ENCODE results near the gene HPSE2. TPM values are rescaled to one million over a fixed set of nuclear protein-coding genes. Genes with fewer than 3 reads are reported as not detected.

HPSE2 gene
- total RNA-seq, 4 donors from 2014 or later = 32.3 to 70.0 (median 43.6) TPM

DNA sequence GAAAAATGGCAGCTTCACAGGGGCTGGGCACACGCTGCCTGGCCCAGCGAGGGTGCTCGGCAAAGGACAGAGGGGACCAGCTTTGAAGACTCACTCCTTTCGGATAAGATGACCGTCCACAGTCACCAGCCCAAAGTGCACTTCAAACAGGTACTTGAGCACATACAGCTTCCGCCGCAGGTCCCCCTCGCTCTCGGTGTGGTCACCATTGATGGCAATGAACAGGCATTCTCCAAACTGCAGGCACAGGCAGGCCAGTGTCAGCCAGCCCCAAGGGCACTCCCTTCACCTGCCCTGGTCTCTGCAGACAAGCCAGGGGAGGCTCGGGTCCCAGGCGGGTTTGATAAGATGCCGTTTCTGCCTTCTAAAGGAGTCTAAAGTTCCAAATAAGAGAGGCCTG is 800.5 kb downstream of the HPSE2 start:
- H3K27me3 ChIP-seq = no peaks in the 10 kb centered on the region

GRCh38 chr10:98433881-98434732 is 801.5 kb downstream of the HPSE2 start:
- H3K36me3 ChIP-seq = peaks cover 62 to 94% (median 78%) of the 10 kb centered on the region in 4 donors
- H3K27me3 ChIP-seq = no peaks in the 10 kb centered on the region
- DNase-seq (ENCODE audit: extremely low spot score) = no peak
- intact Hi-C loops (cut with DNase I) = no loop called here
- 88% methylated on average over 14 of the region's 21 CpGs for WGBS
- H3K9me3 ChIP-seq = no peaks in the 10 kb centered on the region
- no peak overlapping the region for H3K27ac ChIP-seq (replicated peaks in 1 of 4)
- TF ChIP-seq POLR2A (IDR thresholded peaks at IDR 0.05; ENCODE audit: low read depth) (no peak), EP300 (IDR thresholded peaks at IDR 0.05) (no peak), POLR2AphosphoS5 (IDR thresholded peaks at IDR 0.05) (no peak)
- TF ChIP-seq, protein P1, sequence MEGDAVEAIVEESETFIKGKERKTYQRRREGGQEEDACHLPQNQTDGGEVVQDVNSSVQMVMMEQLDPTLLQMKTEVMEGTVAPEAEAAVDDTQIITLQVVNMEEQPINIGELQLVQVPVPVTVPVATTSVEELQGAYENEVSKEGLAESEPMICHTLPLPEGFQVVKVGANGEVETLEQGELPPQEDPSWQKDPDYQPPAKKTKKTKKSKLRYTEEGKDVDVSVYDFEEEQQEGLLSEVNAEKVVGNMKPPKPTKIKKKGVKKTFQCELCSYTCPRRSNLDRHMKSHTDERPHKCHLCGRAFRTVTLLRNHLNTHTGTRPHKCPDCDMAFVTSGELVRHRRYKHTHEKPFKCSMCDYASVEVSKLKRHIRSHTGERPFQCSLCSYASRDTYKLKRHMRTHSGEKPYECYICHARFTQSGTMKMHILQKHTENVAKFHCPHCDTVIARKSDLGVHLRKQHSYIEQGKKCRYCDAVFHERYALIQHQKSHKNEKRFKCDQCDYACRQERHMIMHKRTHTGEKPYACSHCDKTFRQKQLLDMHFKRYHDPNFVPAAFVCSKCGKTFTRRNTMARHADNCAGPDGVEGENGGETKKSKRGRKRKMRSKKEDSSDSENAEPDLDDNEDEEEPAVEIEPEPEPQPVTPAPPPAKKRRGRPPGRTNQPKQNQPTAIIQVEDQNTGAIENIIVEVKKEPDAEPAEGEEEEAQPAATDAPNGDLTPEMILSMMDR (IDR thresholded peaks at IDR 0.05) = no peak
- peaks cover 0 to 4% (median 0%) of the 10 kb centered on the region in 4 donors for H3K4me1 ChIP-seq
- H3K4me3 ChIP-seq = no peak overlapping the region

More for the DNA sequence above, 800.5 kb downstream of the HPSE2 start:
- intact Hi-C loops (cut with DNase I) = no loop called here
- Histone ChIP-seq H3K9me3 (no peaks in the 10 kb centered on the region), H3K27ac (replicated peaks in 1 of 4) (no peak overlapping the region), H3K4me1 (peaks cover 0 to 4% (median 0%) of the 10 kb centered on the region in 4 donors), H3K36me3 (peaks cover 55 to 94% (median 75%) of the 10 kb centered on the region in 4 donors), H3K4me3 (no peak overlapping the region)
- 100% methylated on average over 3 of the region's 12 CpGs for WGBS
- no peak for TF ChIP-seq POLR2A (IDR thresholded peaks at IDR 0.05; ENCODE audit: low read depth)
- TF ChIP-seq EP300 (IDR thresholded peaks at IDR 0.05) = no peak
- TF ChIP-seq, protein P1 (IDR thresholded peaks at IDR 0.05) = no peak
- no peak for TF ChIP-seq POLR2AphosphoS5 (IDR thresholded peaks at IDR 0.05)
- DNase-seq (ENCODE audit: extremely low spot score) = no peak

DNA sequence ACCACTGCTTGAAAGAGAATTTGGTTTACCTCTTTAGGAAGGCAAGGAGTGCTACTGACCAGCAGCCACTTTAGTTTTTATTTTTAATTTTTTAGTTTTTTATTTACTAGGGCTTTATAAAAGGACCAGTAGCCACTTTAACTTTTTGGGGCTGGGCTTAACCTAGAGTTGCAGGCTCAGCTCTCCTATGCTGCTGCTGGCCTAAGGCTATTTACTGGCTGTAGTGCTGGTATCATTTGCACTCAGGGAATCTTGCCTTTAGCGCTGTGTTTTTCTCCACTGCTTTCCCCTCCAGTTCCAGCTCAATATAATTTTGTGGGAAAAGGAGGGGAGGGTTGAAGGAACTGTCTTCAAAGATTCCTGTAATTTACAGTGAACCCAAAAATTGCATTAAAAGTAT is 802.3 kb downstream of the HPSE2 start:
- no peak overlapping the region for H3K4me3 ChIP-seq
- peaks cover 63 to 91% (median 78%) of the 10 kb centered on the region in 4 donors for H3K36me3 ChIP-seq
- TF ChIP-seq EP300 (IDR thresholded peaks at IDR 0.05) (no peak), POLR2AphosphoS5 (IDR thresholded peaks at IDR 0.05) (no peak), POLR2A (IDR thresholded peaks at IDR 0.05; ENCODE audit: low read depth) (no peak)
- TF ChIP-seq, protein P1 (IDR thresholded peaks at IDR 0.05) = no peak
- 100% methylated on average over 1 of the region's 1 CpG for WGBS
- no peak overlapping the region for H3K27ac ChIP-seq (replicated peaks in 1 of 4)
- intact Hi-C loops (cut with DNase I) = no loop called here
- H3K9me3 ChIP-seq = no peaks in the 10 kb centered on the region
- H3K27me3 ChIP-seq = no peaks in the 10 kb centered on the region
- peaks cover 0 to 4% (median 0%) of the 10 kb centered on the region in 4 donors for H3K4me1 ChIP-seq
- DNase-seq (ENCODE audit: extremely low spot score) = no peak

GRCh38 chr10:98432330-98432729 is 803.3 kb downstream of the HPSE2 start:
- TF ChIP-seq POLR2AphosphoS5 (IDR thresholded peaks at IDR 0.05) = no peak
- no peak for TF ChIP-seq EP300 (IDR thresholded peaks at IDR 0.05)
- TF ChIP-seq, protein P1 (IDR thresholded peaks at IDR 0.05) = no peak
- no peak for TF ChIP-seq POLR2A (IDR thresholded peaks at IDR 0.05; ENCODE audit: low read depth)
- H3K27ac ChIP-seq (replicated peaks in 1 of 4) = no peak overlapping the region
- H3K36me3 ChIP-seq = peaks cover 64 to 93% (median 84%) of the 10 kb centered on the region in 4 donors
- H3K9me3 ChIP-seq = no peaks in the 10 kb centered on the region
- intact Hi-C loops (cut with DNase I) = no loop called here
- no peak for DNase-seq (ENCODE audit: extremely low spot score)
- WGBS = 100% methylated on average over 1 of the region's 1 CpG
- no peaks in the 10 kb centered on the region for H3K27me3 ChIP-seq
- no peak overlapping the region for H3K4me3 ChIP-seq
- H3K4me1 ChIP-seq = peaks cover 0 to 4% (median 0%) of the 10 kb centered on the region in 4 donors

All from esophagus muscularis mucosa (tissue), 4 donors.